Right lung (tissue), 5 donors: ENCODE data around the gene RNU1-3. TPM values are rescaled to one million over a fixed set of nuclear protein-coding genes. Genes with fewer than 3 reads are reported as not detected.
"Not testable (repeated sequence)": the region's sequence is repeated elsewhere in the genome, so short reads cannot be mapped to it uniquely, and the experiment has no call there.

Experiments
- DNase-seq, 2 donors: peaks; one replicate each; pipeline ENCODE4 v3.0.0-alpha.2; 2013
- polyA plus RNA-seq, 5 donors: library from polyadenylated mRNA; unstranded; fragments of 120-200 nt; gene quantifications; one replicate each; pipeline versions ENCODE4 v1.2.1 to v1.2.3, GENCODE V29; 2013; ENCODE audit warnings: inconsistent platforms in 1 of 5, low replicate concordance in 1 of 5; ENCODE audit not compliant: insufficient read length in 5 of 5, insufficient read depth in 1 of 5

Gene RNU1-3
- polyA plus RNA-seq, 5 donors = 1.3 to 2.7 TPM; not detected in 3

- DNase-seq = not testable (repeated sequence)
Measured at GRCh38 chr1:16696507-16697150, 29.9 kb upstream of the RNU1-3 start.

GRCh38 chr1:16694308-16694702, 27.6 kb upstream of the RNU1-3 start:
- not testable (repeated sequence) for DNase-seq

- DNase-seq = not testable (repeated sequence)
Measured at GRCh38 chr1:16693449-16694307, 26.9 kb upstream of the RNU1-3 start.

- DNase-seq = not testable (repeated sequence)
Measured at GRCh38 chr1:16692717-16693448, 26.1 kb upstream of the RNU1-3 start.

- not testable (repeated sequence) for DNase-seq
Measured at GRCh38 chr1:16692283-16692682, 25.5 kb upstream of the RNU1-3 start.

GRCh38 chr1:16690971-16691682, 24.4 kb upstream of the RNU1-3 start:
- not testable (repeated sequence) for DNase-seq

- DNase-seq = not testable (repeated sequence)
Measured at GRCh38 chr1:16687132-16687800, 20.5 kb upstream of the RNU1-3 start.

- DNase-seq = not testable (repeated sequence)
Measured at GRCh38 chr1:16685445-16686371, 19.0 kb upstream of the RNU1-3 start.

GRCh38 chr1:16684738-16685337, 18.1 kb upstream of the RNU1-3 start:
- DNase-seq = not testable (repeated sequence)

- DNase-seq = not testable (repeated sequence)
Measured at GRCh38 chr1:16684152-16684551, 17.4 kb upstream of the RNU1-3 start.

- not testable (repeated sequence) for DNase-seq
Measured at GRCh38 chr1:16682803-16683202, 16.1 kb upstream of the RNU1-3 start.

GRCh38 chr1:16680366-16680765, 13.6 kb upstream of the RNU1-3 start:
- not testable (repeated sequence) for DNase-seq

GRCh38 chr1:16677552-16678431, 11.0 kb upstream of the RNU1-3 start:
- DNase-seq = peak in 1 of 2 donors; percentile 10

- not testable (repeated sequence) for DNase-seq
Measured at GRCh38 chr1:16676661-16677523, 10.1 kb upstream of the RNU1-3 start.

- not testable (repeated sequence) for DNase-seq
Measured at GRCh38 chr1:16675118-16675510, 8.4 kb upstream of the RNU1-3 start.

- not testable (repeated sequence) for DNase-seq
Measured at GRCh38 chr1:16673976-16674375, 7.2 kb upstream of the RNU1-3 start.

GRCh38 chr1:16665836-16666235, 912 bp downstream of the RNU1-3 start:
- not testable (repeated sequence) for DNase-seq
